Adrenal gland (tissue), 5 donors: Measurements from ENCODE around the gene TNS3.

ENCODE experiments used
- CTCF ChIP-seq, 6 experiments: fragments of 450-650 bp in 4 of 6; fragments of 200-600 bp in 2 of 6; sonication (generic) in 1 of 6; IDR thresholded peaks; 1 replicate in 5 of 6; 2 replicates in 1 of 6; pipeline versions ENCODE4 v1.5.1 to v1.8.0; 2016 to 2021; ENCODE audit warnings: antibody characterized with exemption in 6 of 6, mild to moderate bottlenecking in 2 of 6, moderate library complexity in 1 of 6
- POLR2A ChIP-seq, 2 donors: fragments of 450-650 bp; IDR thresholded peaks; one replicate each; pipeline ENCODE4 v1.6.1; 2017; ENCODE audit warnings: antibody characterized with exemption in 2 of 2, mild to moderate bottlenecking in 2 of 2, moderate library complexity in 1 of 2
- donor health status: DM: no; HTN: no; CAD: no.

GRCh38 chr7:47418601-47419309 lies 163.2 kb downstream of the TNS3 start:
- TF ChIP-seq CTCF (IDR thresholded peaks at IDR 0.05) (no peak), POLR2A (IDR thresholded peaks at IDR 0.05) (no peak)
